ENCODE data around the gene ERI2. TPM values are rescaled to one million over a fixed set of nuclear protein-coding genes. Genes with fewer than 3 reads are reported as not detected.

The ERI2 gene
- 11.9 and 17.8 TPM in 2 replicates for total RNA-seq (2014; rRNA removed; shearing (Covaris generic))

GRCh38 chr16:20806168-20807050 lies at the start of gene ERI2, which contains the start of gene REXO5:
Gene ERI2 (minus strand): TSS chr16:20806472. CDS start chr16:20806430, 42 bp downstream.
Gene REXO5 (plus strand): TSS chr16:20806527. CDS start chr16:20806954, 427 bp downstream.
- DNase-seq (ENCODE audit: low spot score), result peak; percentile 95

- no peak for DNase-seq (ENCODE audit: low spot score)
These were observed 48.7 kb upstream of the ERI2 start for GRCh38 chr16:20854963-20855362.

- no peak for DNase-seq (ENCODE audit: low spot score)
These were observed 47.8 kb upstream of the ERI2 start for GRCh38 chr16:20853981-20854620.

GRCh38 chr16:20853143-20853542 lies 46.9 kb upstream of the ERI2 start:
- no peak for DNase-seq (ENCODE audit: low spot score)

- DNase-seq (ENCODE audit: low spot score), result peak; percentile 53
These were observed 45.3 kb upstream of the ERI2 start for GRCh38 chr16:20851601-20852000.

- no peak for DNase-seq (ENCODE audit: low spot score)
These were observed 44.7 kb upstream of the ERI2 start for GRCh38 chr16:20850981-20851380.

GRCh38 chr16:20849589-20850390 lies 43.5 kb upstream of the ERI2 start:
- peak; percentile 85 for DNase-seq (ENCODE audit: low spot score)

- DNase-seq (ENCODE audit: low spot score), result no peak
These were observed 41.3 kb upstream of the ERI2 start for GRCh38 chr16:20847550-20847949.

GRCh38 chr16:20846551-20846950 lies 40.3 kb upstream of the ERI2 start:
- no peak for DNase-seq (ENCODE audit: low spot score)

GRCh38 chr16:20846030-20846429 lies 39.8 kb upstream of the ERI2 start:
- no peak for DNase-seq (ENCODE audit: low spot score)

GRCh38 chr16:20844588-20844987 lies 38.3 kb upstream of the ERI2 start:
- DNase-seq (ENCODE audit: low spot score), result no peak

GRCh38 chr16:20844054-20844453 lies 37.8 kb upstream of the ERI2 start:
- DNase-seq (ENCODE audit: low spot score), result no peak

GRCh38 chr16:20839504-20839903 lies 33.2 kb upstream of the ERI2 start:
- no peak for DNase-seq (ENCODE audit: low spot score)

GRCh38 chr16:20838240-20838639 lies 32.0 kb upstream of the ERI2 start:
- no peak for DNase-seq (ENCODE audit: low spot score)

GRCh38 chr16:20833086-20833485 lies 26.8 kb upstream of the ERI2 start:
- no peak for DNase-seq (ENCODE audit: low spot score)

GRCh38 chr16:20830372-20830771 lies 24.1 kb upstream of the ERI2 start:
- DNase-seq (ENCODE audit: low spot score), result no peak

GRCh38 chr16:20829536-20829935 lies 23.3 kb upstream of the ERI2 start:
- no peak for DNase-seq (ENCODE audit: low spot score)

- no peak for DNase-seq (ENCODE audit: low spot score)
These were observed 19.8 kb upstream of the ERI2 start for GRCh38 chr16:20826039-20826566.

- no peak for DNase-seq (ENCODE audit: low spot score)
These were observed 16.5 kb upstream of the ERI2 start for GRCh38 chr16:20822521-20823325.

GRCh38 chr16:20821682-20822081 lies 15.4 kb upstream of the ERI2 start:
- no peak for DNase-seq (ENCODE audit: low spot score)
